Measurements from ENCODE around the gene KLHL1. TPM values are rescaled to one million over a fixed set of nuclear protein-coding genes. Genes with fewer than 3 reads are reported as not detected.

The KLHL1 gene
- polyA plus RNA-seq, 3 donors, result not detected

GRCh38 chr13:69817333-69817869, 290.9 kb downstream of the KLHL1 start:
- no peaks in the 10 kb centered on the region for H4K20me1 ChIP-seq (ENCODE audit: insufficient read depth, low read length)
- Mint-ChIP-seq H3K36me3 (no peaks in the 10 kb centered on the region), H3K4me3 (no peak overlapping the region), H3K27ac (no peak overlapping the region), H3K27me3 (ENCODE audit: low read depth in 3 of 3) (no peaks in the 10 kb centered on the region), H3K4me1 (no peaks in the 10 kb centered on the region), H3K9me3 (peaks cover 0 to 8% (median 3%) of the 10 kb centered on the region in 7 donors)
- H3K36me3 ChIP-seq (replicated peaks in 1 of 2; ENCODE audit: control insufficient read depth in 1 of 2, insufficient read depth in 2 of 2, low read length in 2 of 2), result no peaks in the 10 kb centered on the region
- intact Hi-C loops (cut with micrococcal nuclease), result no loop called here
- no peak overlapping the region for H3K27ac ChIP-seq (ENCODE audit: low read depth in 1 of 2, low read length in 2 of 2)
- no peak overlapping the region for H2AFZ ChIP-seq (ENCODE audit: insufficient read depth, low read depth, low read length, poor library complexity, severe bottlenecking)
- H3K79me2 ChIP-seq (ENCODE audit: insufficient read depth, low read length), result no peaks in the 10 kb centered on the region
- peaks cover 3 to 6% of the 10 kb centered on the region in 2 donors for H3K9me3 ChIP-seq (replicated peaks in 1 of 2; ENCODE audit: control insufficient read depth in 1 of 2, insufficient read depth in 1 of 2, low read length in 2 of 2)
- H3K9ac ChIP-seq (ENCODE audit: insufficient read depth, low read length, poor library complexity, severe bottlenecking), result no peak overlapping the region
- H3K4me1 ChIP-seq (ENCODE audit: control insufficient read depth in 1 of 2, insufficient read depth in 2 of 2, low read length in 2 of 2), result no peaks in the 10 kb centered on the region
- no peak overlapping the region for H3K4me3 ChIP-seq (replicated peaks in 1 of 3; ENCODE audit: low read depth in 2 of 3, low read length in 3 of 3)
- H3K27me3 ChIP-seq (ENCODE audit: control insufficient read depth in 2 of 2, insufficient read depth in 2 of 2, low read length in 2 of 2), result no peaks in the 10 kb centered on the region
- H3K4me2 ChIP-seq (replicated peaks; ENCODE audit: extremely low read depth, low read length, poor library complexity, severe bottlenecking), result no peak overlapping the region
- no peak for DNase-seq
- TF ChIP-seq CTCF (IDR thresholded peaks at IDR 0.05), result no peak

GRCh38 chr13:69809152-69809551, 299.1 kb downstream of the KLHL1 start:
- Histone ChIP-seq H3K36me3 (replicated peaks in 1 of 2; ENCODE audit: control insufficient read depth in 1 of 2, insufficient read depth in 2 of 2, low read length in 2 of 2) (no peaks in the 10 kb centered on the region), H2AFZ (ENCODE audit: insufficient read depth, low read depth, low read length, poor library complexity, severe bottlenecking) (no peak overlapping the region), H4K20me1 (ENCODE audit: insufficient read depth, low read length) (no peaks in the 10 kb centered on the region), H3K9me3 (replicated peaks in 1 of 2; ENCODE audit: control insufficient read depth in 1 of 2, insufficient read depth in 1 of 2, low read length in 2 of 2) (peaks cover 15 to 26% of the 10 kb centered on the region in 2 donors), H3K27ac (ENCODE audit: low read depth in 1 of 2, low read length in 2 of 2) (no peak overlapping the region), H3K4me3 (replicated peaks in 1 of 3; ENCODE audit: low read depth in 2 of 3, low read length in 3 of 3) (no peak overlapping the region), H3K4me1 (ENCODE audit: control insufficient read depth in 1 of 2, insufficient read depth in 2 of 2, low read length in 2 of 2) (no peaks in the 10 kb centered on the region), H3K9ac (ENCODE audit: insufficient read depth, low read length, poor library complexity, severe bottlenecking) (no peak overlapping the region), H3K27me3 (ENCODE audit: control insufficient read depth in 2 of 2, insufficient read depth in 2 of 2, low read length in 2 of 2) (no peaks in the 10 kb centered on the region), H3K4me2 (replicated peaks; ENCODE audit: extremely low read depth, low read length, poor library complexity, severe bottlenecking) (no peak overlapping the region), H3K79me2 (ENCODE audit: insufficient read depth, low read length) (no peaks in the 10 kb centered on the region)
- no peak overlapping the region for H3K27ac Mint-ChIP-seq
- no peak overlapping the region for H3K4me3 Mint-ChIP-seq
- DNase-seq, result no peak
- H3K27me3 Mint-ChIP-seq (ENCODE audit: low read depth in 3 of 3), result no peaks in the 10 kb centered on the region
- H3K4me1 Mint-ChIP-seq, result no peaks in the 10 kb centered on the region
- TF ChIP-seq CTCF (IDR thresholded peaks at IDR 0.05), result no peak
- peaks cover under 1 to 12% (median 5%) of the 10 kb centered on the region in 7 donors for H3K9me3 Mint-ChIP-seq
- WGBS (ENCODE audit: insufficient coverage), result no CpG with 5 or more reads among the region's 3 CpGs
- intact Hi-C loops (cut with micrococcal nuclease), result no loop called here
- H3K36me3 Mint-ChIP-seq, result no peaks in the 10 kb centered on the region
